ENCODE results near the gene ZNF512. TPM values are rescaled to one million over a fixed set of nuclear protein-coding genes. Genes with fewer than 3 reads are reported as not detected.
"Not testable (repeated sequence)": the region's sequence is repeated elsewhere in the genome, so short reads cannot be mapped to it uniquely, and the experiment has no call there.

The ZNF512 gene
- total RNA-seq, 1 donor from 2014 or later, result 18.8 TPM

DNA sequence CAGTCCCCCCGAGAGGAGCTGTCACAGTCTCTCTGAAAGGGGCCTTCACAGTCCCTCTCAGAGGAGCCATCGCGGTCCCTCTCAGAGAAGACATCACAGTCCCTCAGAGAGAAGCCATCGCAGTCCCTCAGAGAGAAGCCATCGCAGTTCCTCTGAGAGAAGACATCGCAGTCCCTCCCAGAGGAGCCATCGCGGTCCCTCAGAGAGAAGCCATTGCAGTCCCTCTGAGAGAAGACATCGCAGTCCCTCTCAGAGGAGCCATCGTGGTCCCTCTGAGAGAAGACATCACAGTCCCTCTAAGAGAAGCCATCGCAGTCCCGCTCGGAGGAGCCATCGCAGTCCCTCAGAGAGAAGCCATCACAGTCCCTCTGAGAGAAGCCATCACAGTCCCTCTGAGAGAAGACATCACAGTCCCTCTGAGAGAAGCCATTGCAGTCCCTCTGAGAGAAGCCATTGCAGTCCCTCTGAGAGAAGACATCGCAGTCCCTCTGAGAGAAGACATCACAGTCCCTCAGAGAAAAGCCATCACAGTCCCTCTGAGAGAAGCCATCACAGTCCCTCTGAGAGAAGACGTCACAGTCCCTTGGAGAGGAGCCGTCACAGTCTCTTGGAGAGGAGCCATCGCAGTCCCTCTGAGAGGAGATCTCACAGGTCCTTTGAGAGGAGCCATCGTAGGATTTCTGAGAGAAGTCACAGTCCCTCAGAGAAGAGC lies 1.3 kb upstream of the ZNF512 start:
- no peak for DNase-seq (ENCODE audit: extremely low read depth, low read depth, low spot score)

DNA sequence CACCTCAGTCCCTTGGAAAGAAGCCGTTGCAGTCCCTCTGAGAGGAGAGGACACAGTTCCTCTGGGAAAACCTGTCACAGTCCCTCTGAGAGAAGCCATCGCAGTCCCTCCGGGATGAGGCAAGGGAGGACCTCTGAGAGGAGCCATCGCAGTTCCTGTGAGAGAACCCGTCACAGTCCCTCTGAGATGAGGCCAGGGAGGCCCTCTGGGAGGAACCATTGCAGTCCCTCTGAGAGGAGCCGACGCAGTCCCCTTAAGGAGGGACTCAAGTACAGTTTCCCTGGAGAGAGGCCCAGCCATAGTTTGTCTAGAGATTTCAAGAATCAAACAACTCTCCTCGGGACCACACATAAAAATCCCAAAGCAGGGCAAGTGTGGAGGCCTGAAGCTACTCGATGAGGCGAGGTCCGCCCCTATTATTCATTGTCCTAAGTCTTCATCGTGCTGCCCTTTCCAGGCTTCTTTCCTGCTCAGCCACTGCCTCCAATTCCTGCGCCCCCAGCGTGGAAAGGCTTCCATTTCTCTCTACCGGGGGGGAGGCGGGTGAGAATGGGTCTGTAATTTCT lies 630 bp upstream of the ZNF512 start:
- no peak for DNase-seq (ENCODE audit: extremely low read depth, low read depth, low spot score)

DNA sequence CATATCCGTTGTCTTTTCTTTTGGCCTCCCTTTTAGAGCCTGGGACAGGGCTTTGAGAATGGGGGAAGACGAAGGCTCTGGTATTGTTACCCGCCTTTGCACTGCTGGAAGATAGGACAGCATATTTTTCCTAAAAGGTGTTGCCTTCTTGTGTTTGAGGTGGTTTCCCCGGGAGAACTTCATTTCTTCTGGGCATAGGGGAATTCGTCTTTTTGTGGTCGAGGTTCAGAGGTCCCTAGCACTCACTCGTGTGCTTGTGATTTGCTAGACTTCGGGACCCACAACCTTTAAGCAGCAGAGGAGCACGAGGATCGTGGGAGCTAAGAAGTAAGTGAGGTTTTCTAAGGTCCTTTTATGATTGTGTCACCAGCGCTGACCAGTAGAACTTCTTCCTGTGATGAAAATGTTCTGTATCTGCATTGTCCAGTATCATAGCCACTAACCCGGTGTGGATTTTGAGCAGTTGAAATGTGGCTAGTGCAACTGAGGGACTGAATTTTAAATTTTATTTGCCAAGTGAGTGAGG lies 611 bp downstream of the ZNF512 start:
- no peak for DNase-seq (ENCODE audit: extremely low read depth, low read depth, low spot score)

DNA sequence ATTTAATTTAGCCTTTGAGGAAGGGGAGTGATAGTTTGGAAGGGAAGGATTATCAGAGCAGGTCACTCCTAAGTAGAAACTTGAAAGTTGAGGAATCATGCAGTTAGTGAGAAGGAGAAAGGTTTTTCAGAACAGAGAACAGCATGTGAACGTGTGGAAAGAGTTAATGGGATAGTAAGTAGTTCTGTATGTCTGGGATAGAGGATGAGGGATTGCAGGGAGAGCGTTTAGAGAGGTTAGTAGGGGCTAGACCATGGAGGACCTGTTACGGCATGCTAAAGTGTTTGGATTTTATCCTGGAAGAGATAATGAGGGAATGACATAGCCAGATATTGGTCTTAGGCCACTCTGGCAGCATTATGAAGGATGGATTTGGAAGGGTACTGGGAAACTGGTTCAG lies 1.8 kb downstream of the ZNF512 start:
- no peak for DNase-seq (ENCODE audit: extremely low read depth, low read depth, low spot score)

DNA sequence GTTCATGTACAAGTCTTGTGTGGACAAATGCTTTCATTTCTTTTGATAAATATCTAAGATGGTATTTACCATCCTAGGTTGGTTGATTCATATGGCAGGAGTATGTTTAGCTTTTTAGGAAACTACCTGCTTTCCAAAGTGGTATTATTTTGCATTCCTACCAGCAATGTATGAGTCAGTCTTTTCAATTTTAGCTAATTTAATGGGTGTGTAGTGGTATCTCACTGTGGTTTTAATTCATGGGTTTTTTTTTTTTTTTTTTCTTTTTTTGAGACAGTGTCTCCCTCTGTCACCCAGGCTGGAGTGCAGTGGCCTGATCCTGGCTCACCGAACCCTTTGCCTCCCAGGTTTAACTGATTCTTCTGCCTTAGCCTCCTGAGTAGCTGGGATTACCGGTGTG lies 4.2 kb downstream of the ZNF512 start:
- no peak for DNase-seq (ENCODE audit: extremely low read depth, low read depth, low spot score)

DNA sequence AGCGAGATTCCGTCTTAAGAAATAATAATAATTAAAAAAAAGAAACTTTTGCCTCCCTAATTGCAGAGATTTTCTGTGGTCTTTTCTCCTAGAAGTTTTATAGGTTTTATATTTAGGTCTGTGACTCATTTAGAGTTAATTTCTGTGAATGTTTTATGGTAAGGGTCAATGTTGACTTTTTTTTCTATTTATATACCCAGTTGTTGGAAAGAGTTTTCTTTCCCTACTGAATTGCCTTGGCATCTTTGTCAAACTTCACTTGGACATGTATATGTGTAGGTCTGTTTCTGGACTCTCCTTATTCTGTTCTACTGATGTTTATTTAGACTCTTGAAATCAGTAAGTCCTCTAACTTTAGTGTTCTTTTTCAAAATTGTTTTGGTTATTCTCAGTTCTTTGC lies 5.5 kb downstream of the ZNF512 start:
- DNase-seq (ENCODE audit: extremely low read depth, low read depth, low spot score), result no peak

DNA sequence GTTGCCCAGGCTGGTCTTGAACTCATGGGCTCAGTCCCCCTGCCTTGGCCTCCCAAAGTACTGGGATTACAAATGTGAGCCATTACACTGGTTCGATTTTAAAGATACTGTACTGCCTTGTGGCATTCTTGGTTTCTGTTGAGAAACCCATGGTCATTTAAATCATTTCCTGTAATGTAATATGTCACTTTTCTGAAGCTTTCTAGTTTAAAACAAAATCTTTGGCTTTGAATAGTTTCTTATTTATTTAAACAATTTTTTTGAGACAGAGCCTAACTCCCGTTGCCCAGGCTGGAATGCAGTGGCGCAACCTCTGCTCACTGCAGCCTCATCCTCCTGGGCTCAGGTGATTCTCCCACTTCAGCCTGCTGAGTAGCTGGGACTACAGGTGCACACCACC lies 8.9 kb downstream of the ZNF512 start:
- no peak for DNase-seq (ENCODE audit: extremely low read depth, low read depth, low spot score)

DNA sequence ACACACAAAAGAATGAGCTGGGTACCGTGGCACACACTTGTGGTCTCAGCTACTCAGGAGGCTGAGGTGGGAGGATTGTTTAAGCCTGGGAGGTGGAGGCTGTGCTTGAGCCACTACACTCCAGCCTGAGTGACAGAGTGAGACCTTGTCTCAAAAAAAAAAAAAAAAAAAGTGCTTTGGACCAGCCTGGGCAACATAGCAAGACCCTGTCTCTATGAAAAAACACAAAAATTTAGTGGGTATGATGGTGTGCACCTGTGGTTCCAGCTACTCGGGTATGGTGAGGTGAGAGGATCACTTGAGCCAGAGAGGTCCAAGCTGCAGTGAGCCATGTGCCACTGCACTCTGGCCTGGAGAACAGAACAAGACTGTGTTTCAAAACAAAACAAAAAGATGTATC lies 10.4 kb downstream of the ZNF512 start:
- DNase-seq (ENCODE audit: extremely low read depth, low read depth, low spot score), result no peak

DNA sequence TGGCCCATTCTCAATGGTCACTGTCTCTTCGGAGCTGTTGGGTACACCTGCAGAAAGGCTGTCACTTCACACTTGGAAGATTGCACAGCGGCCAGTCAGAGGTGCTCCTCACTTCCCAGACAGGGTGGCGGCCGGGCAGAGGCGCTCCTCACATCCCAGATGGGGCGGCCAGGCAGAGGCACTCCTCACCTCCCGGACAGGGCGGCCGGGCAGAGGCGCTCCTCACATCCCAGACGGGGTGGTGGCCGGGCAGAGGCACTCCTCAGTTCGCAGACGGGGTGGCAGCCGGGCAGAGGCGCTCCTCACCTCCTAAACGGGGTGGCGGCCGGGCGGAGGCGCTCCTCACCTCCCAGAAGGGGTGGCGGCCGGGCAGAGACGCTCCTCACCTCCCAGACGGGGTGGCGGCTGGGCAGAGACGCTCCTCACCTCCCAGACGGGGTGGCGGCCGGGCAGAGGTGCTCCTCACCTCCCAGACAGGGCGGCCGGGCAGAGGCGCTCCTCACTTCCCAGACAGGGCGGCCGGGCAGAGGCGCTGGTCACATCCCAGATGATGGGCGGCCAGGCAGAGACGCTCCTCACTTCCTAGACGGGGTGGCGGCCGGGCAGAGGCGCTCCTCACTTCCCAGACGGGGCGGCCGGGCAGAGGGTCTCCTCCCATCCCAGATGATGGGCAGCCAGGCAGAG lies 11.3 kb downstream of the ZNF512 start:
- DNase-seq (ENCODE audit: extremely low read depth, low read depth, low spot score), result not testable (repeated sequence)

DNA sequence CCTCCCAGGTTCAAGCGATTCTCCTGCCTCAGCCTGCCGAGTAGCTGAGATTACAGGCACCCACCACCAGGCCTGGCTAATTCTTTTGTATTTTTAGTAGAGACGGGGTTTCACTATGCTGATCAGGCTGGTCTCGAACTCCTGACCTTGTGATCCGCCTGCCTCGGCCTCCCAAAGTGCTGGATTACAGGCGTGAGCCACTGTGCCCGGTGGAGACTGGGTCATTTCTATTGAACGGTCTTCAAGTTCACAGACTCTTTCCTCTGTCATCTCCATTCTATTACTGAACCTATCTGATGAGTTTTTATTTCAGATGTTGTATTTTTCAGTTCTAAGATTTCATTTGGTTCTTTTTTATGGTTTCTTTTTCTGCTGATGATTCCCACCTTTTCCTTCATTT lies 12.6 kb downstream of the ZNF512 start:
- not testable (repeated sequence) for DNase-seq (ENCODE audit: extremely low read depth, low read depth, low spot score)

DNA sequence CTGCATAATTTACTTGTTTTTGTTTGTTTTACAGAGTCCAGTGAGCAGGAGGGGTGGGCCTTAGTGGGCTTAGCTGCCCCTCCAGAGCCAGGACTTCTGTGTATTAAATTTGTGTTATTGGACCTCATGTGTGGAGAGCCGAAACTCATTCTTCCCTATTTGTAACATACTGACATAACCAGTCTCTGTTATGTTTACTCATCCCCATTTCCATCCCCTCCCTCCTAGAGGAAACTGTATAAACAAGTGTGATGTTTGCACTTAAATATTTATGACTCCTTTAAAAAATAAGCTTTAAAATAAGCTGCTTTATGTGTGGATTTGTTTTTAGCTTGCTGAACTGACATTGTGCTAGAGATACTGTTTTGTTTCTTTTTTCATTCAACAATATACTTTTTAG lies 13.8 kb downstream of the ZNF512 start:
- no peak for DNase-seq (ENCODE audit: extremely low read depth, low read depth, low spot score)

DNA sequence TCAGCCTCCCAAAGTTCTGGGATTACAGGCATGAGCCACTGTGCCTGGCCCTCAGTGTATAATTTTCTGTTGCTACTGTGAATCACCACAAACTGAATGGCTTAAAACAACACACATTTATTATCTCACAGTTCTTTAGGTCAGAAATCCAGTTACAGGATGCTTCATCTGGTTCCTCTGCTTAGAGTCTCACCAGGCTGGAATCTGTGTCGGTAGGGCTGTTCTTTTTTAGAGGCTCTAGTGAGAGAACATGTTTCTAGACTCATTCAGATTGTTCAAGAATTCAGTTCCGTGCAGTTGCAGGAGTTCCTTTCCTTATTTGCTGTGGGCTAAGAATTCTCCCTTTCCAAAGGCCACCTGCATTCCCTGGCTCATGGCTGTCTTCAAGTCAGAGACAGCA lies 23.8 kb downstream of the ZNF512 start:
- DNase-seq (ENCODE audit: extremely low read depth, low read depth, low spot score), result no peak

DNA sequence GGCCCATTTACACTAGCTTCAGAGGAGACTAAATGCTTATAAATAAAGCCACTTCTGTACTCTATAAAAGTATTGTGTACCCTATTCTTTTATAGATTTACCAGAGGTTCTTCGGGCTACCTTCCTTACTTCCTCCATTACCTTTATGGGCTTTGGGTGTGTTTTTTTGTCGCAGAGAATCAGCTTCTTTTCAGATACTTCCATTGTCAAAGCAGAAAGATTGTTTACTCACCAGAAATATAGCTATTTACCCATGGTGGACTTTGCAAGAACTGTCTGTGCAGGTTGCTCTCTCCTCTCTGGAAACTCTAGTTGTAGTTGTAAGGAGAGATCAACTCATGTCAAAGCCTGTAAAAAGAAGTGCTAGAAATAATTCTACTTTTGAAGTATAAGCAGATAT lies 31.1 kb downstream of the ZNF512 start:
- no peak for DNase-seq (ENCODE audit: extremely low read depth, low read depth, low spot score)

DNA sequence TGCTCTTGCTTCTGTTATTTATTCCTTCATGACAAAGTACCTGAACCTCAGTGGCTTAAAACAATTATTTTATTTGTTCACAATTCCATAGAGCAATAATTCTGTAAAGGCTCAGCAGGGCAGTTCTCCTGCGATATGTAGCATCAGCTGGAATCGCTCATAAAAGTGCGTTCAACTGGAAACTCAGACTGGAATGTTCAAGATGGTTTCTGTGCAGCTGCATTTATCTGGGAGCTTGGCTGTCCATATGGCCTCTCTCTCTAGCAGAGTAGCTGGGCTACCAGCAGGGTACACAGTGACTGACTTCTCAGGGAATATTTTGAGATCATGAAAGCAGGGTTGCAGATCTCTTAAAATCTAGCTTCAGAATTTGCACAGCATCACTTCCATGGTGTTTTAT lies 32.5 kb downstream of the ZNF512 start:
- DNase-seq (ENCODE audit: extremely low read depth, low read depth, low spot score), result no peak

DNA sequence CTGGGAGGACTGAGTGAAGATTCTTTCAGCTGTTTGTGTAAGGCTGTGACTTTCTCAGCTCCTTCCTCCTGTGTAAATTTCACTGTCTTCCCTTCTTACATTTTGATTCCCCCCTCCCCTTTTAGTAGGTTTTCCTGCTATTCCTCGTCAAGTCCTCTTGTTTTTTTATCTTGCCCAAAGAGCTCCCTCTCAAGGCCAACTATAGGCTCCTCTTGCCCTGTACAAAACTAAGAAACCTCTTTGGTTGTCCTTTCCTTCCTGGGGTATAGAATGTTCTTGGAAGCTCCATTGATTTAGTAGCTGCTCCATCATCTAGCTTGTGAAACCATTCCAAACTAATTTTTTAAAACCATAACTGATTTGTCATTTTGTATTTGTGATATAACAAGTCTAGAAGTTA lies 38.7 kb downstream of the ZNF512 start:
- DNase-seq (ENCODE audit: extremely low read depth, low read depth, low spot score), result no peak

DNA sequence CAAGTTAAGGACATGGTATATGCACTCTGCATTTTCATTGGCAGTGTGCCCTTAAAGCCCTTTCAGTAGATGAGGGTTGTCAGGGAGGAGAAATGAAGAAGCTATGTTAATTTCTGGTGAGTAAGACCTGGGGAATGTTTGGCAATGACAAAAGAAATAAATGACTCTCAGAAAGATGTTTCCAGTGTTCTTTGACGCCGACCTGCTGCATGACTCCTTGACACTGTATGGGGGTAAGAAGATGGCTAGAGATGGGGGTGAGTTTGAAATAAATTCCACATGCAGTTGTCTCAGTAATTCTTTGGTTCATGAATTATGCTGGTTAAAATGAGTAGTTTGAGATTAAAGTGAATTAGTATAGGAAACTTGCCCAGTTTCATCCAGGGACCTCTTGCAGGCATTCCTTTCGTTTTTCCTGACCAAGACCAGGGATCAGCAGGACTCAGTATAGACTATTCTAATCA lies 40.1 kb downstream of the ZNF512 start:
- no peak for DNase-seq (ENCODE audit: extremely low read depth, low read depth, low spot score)

DNA sequence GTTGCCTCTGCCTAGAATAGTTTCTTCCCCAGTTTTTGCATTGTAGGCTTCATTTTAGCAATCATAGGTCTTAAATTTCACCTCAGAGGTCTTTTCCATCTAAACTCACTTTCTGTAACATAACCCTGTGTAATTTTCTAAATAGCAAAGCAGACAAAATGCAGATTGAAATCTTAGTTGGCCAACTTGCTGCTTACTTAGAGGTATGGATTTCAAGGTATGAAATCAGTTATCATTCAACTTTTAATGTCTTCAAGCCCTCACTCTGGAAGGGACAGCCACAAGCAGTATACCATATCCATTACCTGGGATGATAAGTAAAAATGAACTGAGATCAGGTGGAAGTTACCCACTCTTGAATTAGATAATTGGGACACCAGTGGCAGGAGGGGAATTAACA lies 42.1 kb downstream of the ZNF512 start:
- no peak for DNase-seq (ENCODE audit: extremely low read depth, low read depth, low spot score)

DNA sequence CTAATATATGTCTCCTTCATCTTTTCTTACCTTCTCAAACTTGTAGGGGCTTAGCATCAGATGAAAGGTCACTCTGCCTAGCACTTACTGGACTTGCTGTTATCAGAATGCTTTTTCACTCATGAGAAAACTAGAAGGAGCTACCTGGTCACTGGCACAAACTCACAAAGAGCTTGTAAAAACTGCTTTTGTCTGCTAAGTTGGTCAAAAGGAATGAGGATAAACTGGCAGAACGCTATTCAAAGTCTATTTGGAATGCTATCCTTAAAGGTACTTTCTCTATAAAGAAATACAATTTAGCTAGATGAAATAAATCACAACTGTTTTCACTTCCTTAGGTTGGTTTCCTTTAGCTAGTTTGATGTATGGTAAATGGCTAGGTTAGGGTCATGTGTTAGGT lies 43.5 kb downstream of the ZNF512 start:
- not testable (repeated sequence) for DNase-seq (ENCODE audit: extremely low read depth, low read depth, low spot score)

DNA sequence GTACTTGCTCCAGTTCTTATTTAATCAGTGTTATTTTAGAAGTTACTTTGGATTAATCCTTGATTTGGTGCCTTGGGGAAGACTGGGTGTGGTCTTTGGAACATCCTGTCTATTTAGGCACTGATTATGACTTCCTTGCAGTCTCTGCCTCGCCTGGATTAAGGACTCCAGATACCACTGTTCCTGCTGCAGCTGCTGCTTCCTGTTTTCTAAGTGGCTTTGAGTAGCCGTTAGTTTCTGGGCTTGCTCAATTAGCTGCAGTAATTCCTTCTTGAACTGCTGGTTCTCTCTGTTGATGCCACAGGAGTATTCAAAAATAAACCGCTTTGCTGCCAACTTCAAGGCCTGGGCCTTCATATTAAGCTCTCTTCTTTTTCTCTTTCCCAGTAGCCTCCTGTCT lies 44.1 kb downstream of the ZNF512 start:
- not testable (repeated sequence) for DNase-seq (ENCODE audit: extremely low read depth, low read depth, low spot score)

DNA sequence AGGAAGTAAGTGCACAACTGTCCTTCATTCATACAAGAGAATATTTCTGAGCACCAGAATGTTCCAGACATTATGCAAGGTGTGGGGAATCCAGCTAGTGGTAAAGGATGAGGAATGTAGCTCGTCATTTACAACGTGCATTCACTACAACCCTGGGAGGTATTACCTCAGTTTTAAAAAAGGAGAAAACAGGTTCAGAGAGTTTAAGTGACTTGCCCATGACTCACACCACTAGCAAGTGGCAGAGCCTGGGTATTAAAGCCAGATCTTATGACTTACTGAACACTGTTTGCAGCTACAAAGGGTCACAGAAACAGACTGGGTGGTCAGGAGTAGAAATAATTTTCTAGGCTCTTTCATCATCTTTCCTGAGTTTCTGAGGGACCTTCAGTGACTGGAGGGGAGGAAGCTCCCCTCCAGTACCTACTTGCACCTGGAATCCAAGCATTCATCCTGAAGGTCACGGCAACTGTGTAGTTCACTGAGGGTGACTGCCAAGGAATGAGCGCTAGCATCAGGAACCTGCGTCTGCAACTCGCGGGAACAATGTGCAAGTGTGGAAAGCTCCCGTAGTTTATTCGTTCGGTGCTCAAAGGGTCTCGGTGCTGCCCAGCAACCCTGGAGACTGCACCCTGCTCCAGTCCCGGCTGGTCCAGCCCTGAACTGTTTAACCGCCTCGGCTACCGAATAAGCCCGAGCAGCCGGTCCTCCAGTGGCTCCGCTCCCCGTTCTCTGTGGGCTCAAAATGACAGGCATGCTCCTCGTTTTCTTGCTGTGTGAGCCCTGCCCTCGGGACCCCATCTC lies 45.3 kb downstream of the ZNF512 start:
- no peak for DNase-seq (ENCODE audit: extremely low read depth, low read depth, low spot score)

Data from glomerular endothelial cell (primary cell).